GM19240 (cell line): Measurements from ENCODE around the gene XYLT1.
"Not testable (repeated sequence)": the region's sequence is repeated elsewhere in the genome, so short reads cannot be mapped to it uniquely, and the experiment has no call there.

Experiments
- DNase-seq: peaks from one replicate; pipeline ENCODE4 v3.0.0; 2011; ENCODE audit warnings: low spot score; ENCODE audit not compliant: insufficient read length

XYLT1 gene

GRCh38 chr16:17431968-17432625 is 38.7 kb downstream of the XYLT1 start:
- DNase-seq = no peak

GRCh38 chr16:17431012-17431411 is 39.7 kb downstream of the XYLT1 start:
- no peak for DNase-seq

DNA sequence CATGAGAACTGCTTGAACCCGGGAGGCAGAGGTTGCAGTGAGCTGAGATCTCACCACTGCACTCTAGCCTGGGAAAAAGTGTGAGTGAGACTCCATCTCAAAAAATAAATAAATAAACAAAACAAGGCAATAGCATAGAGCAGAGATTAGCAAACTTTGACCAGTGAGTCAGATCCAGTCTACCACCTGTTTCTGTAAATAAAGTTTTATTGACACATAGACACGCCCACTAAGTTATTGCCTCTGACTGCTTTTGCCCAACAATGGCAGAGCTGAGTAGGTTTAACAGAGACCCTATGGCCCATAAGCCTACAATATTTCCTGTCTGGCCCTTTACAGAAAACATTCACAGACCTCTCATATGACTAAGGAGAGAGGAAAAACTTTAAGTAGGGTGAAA is 44.3 kb downstream of the XYLT1 start:
- DNase-seq = no peak

DNA sequence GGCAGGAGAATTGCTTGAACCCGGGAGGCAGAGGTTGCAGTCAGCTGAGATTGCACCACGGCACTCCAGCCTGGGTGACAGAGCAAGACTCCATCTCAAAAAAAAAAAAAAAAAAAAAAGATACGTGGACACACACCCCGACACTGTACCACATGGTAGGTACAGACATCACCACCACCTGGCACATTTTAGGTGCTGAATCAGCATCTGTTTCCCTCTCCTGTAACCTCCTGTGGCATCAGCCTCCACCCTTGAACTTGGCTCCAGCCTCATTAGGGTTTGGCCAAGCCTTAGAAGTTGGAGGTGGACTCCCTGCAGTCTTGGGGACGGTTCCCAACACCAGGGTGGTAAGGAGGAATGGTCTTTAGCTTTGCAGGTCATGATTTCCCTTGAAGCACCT is 46.0 kb downstream of the XYLT1 start:
- no peak for DNase-seq

- no peak for DNase-seq
Measured at GRCh38 chr16:17423221-17423620, 47.5 kb downstream of the XYLT1 start.

DNA sequence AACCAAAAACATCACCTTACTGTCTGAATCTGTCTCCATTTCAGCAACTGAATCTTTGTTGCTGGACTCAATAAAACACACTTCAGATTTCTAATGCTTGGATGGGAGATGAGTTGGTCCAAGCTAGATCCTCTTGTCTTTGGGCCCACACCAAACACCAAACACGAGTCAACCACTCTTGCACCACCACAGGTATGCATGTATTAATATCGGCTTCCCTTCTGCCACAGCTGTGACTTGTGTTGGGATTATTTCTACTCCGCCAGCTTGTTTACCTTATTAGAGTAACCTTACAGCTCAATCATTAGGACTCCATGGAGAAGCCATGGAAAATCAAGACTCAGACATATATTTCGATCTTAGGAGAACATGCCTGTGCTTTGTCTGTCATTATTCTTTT is 49.9 kb downstream of the XYLT1 start:
- DNase-seq = no peak

GRCh38 chr16:17419266-17419665 is 51.5 kb downstream of the XYLT1 start:
- DNase-seq = no peak

DNA sequence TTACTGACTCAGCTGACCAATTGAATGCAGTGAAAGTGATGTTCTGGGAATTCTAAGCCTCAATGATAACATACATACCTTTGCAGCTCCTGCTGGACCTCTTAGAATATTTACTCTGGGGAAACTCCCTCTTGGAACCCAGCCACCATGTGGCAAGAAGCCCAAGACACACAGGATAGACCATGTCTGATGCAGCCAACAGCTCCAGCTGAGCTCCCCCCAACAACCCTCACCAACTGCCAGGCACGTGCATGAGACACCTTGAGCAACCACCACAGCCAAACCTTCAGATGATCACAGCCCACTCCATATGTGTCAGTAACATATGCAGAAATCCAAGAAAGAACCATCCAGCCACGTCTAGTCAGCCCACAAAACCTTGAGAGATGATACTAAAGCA is 53.0 kb downstream of the XYLT1 start:
- DNase-seq = no peak

GRCh38 chr16:17416461-17417311 is 54.1 kb downstream of the XYLT1 start:
- peak; percentile 72 for DNase-seq

GRCh38 chr16:17414916-17415315 is 55.8 kb downstream of the XYLT1 start:
- DNase-seq = no peak

DNA sequence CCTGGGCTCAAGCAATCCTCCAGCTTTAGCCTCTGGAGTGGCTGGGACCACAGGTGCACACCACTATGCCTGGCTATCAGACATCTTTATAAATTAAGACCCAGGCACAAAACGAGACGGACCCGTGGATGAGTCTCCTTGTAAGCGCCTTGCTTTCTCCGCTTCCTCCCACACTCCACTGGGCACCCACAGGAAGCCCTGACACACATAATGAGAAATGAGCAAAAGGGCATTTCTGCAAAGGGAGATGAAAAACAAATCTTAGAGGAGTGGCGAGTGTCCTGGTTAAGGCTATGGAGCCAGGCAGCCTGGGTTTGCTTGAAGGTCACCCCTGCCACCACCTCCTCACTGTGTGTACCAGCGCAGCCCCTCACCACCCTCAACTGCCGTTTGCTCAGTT is 56.3 kb downstream of the XYLT1 start:
- no peak for DNase-seq

DNA sequence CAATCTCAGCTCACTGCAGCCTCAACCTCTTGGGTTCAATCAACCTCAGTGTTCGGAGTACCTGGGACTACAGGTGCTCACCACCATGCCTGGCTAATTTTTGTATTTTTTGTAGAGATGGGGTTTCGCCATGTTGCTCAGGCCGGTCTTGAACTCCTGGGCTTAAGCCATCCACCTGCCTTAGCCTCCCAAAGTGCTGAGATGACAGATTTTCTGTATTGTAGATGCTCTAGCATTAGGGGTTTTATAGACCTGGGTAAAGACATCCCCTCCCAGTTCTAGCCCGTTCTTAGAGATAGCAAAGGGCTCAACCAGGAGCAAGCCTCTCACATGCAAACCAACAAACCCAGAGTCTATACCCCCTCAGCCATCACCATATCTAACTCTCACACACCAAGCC is 57.3 kb downstream of the XYLT1 start:
- DNase-seq = no peak

DNA sequence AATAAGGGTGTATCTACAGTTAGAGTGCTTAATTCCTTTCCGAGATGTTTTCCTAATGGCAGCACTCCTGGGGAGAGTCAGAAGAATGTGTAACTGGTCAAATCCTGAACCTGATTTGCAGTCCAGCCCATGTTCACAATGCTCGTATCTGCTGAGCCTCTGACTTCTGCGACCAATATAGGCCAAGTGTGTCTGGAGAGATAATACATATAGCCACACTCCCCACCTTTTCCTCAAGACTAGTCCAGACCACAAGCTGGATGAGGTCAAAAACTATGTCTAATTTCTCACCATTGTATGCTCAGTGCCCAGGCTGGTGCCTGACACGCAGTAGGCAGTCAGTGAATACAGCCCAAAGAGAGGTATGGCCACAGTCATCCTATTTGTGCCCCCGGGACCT is 58.0 kb downstream of the XYLT1 start:
- DNase-seq = no peak

DNA sequence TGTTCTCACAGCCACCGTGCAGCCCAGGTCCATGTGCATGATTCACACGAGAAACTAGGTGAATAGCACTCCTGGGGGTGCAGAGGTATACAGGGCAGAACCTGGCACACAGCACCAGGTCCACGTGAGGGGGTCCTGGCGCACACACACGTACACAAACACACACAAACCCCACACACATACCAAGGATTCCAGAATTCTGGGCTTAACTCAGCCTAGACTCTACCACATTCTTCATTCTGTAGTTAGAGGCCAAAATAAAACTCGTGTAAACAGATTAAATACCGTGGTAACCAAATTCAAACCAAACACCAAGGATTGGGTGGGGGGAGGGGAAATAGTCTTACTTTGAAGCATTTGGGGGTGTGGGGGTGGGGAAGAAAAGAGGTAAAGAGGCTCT is 58.5 kb downstream of the XYLT1 start:
- DNase-seq = no peak

DNA sequence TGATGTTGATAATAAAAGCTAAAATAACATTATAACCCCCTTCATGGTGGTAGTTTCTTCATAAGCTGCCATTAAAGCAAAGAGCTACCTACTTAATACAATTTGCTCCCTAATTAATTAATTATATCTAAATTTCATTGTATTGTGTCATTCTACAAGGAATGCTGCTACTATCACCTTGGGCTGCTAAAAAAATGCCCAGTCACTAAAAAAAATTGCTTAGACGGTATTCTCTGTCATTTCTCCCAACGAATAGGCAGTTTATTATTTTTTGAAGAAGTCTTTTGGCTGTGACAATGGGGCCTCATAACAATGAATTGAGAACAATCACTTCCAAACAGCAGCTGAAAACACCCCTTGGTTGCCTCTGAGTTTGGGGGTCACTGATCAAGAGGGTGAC is 59.5 kb downstream of the XYLT1 start:
- no peak for DNase-seq

- DNase-seq = not testable (repeated sequence)
Measured at GRCh38 chr16:17410316-17410715, 60.4 kb downstream of the XYLT1 start.

DNA sequence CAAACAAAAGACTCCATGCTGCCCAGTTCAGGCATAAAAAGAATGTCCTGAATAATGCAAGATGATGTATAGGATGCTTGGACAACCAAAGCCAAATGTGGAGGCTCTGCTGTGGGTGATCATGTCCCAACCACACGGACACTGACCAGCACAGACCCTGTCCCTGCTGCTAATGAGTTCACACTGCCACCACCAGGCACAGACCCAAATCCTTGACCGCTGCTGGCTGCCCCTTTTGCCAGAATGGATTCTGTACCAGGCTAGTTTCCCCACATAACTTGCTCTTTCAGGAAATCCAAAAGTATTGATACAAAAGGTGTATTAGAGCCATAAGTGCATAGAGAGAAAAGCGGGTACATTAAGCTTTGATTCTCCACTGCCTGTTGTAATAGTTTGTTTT is 60.9 kb downstream of the XYLT1 start:
- DNase-seq = no peak

- peak; percentile 63 for DNase-seq
Measured at GRCh38 chr16:17408955-17409441, 61.8 kb downstream of the XYLT1 start.

DNA sequence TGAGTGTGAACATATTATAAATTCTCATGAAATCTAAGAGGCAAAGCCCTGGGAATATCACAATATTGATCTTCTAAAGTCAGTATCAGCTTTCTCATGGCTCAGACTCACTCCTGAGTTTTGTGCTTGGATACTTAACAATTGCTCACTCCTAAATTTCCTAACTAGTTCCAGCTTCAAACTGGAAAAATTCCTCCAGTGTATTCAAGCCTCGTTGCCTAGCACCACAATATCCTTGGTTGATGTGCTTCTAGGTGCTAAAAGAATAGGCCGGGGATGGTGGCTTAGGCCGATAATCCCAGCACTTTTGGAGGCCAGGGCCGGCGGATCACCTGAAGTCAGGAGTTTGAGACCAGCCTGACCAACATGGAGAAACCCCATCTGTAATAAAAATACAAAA is 62.5 kb downstream of the XYLT1 start:
- no peak for DNase-seq

GRCh38 chr16:17407321-17407720 is 63.4 kb downstream of the XYLT1 start:
- no peak for DNase-seq

- no peak for DNase-seq
Measured at GRCh38 chr16:17404941-17405689, 65.6 kb downstream of the XYLT1 start.
